ENCODE measurements around the gene LRRC8D.
"Not testable (repeated sequence)": the region's sequence is repeated elsewhere in the genome, so short reads cannot be mapped to it uniquely, and the experiment has no call there.

The LRRC8D gene

DNA sequence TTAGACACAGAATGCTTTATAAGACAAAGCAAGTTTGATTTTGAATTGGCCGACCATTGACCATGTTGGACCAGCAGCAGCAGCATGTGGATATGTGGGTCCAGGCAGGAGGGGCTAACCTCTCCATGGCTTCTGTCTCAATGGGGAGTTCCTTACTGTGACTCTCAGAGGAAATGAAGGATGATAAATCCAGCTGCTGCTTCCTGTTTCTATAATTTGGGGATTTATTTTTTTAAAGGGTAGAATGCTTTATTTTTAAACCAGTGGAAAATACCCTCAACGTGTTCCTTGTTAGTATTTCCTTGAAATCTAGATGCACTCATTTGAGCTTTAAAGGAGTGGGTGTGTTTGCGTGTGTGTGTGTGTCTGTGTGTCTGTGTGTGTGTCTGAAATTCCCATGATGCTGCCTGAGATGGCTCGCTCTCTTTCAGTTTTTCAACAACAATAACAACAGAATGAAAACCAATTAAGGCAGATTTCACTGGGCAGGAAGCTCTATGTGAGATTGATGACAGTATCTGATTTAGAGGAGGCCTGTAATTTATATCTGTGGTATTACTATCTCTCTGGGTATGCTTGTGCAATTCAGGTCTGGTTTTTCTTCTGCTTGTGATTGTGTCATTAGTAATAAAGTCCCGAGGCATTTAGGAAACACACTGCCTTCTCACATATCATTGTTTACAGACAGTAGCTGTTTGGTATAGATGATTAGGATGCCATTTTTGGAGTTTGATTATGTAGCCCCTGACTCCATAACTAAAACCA lies 88.0 kb downstream of the LRRC8D start:
- no peak for DNase-seq (ENCODE audit: low read depth in 2 of 2, low spot score in 1 of 2)

DNA sequence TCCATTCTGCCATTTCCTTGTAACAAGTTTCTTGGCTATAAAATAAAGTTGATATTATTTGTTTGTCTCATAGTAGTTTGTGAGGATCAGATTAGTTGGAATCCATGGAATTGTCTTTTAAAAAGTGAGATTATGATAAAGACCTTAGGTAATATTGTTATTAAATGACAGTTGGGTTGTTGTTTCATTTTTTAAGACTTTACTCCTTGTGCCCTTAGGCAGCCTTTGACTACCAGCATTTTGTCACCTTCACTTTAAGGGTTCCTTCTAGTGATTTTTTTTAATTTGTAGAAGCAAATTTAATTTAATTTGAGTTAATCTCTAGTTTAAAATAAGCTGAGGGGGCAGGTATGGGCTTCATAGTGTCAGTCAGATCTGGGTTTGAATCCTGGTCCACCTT lies 89.4 kb downstream of the LRRC8D start:
- no peak for DNase-seq (ENCODE audit: low read depth in 2 of 2, low spot score in 1 of 2)

DNA sequence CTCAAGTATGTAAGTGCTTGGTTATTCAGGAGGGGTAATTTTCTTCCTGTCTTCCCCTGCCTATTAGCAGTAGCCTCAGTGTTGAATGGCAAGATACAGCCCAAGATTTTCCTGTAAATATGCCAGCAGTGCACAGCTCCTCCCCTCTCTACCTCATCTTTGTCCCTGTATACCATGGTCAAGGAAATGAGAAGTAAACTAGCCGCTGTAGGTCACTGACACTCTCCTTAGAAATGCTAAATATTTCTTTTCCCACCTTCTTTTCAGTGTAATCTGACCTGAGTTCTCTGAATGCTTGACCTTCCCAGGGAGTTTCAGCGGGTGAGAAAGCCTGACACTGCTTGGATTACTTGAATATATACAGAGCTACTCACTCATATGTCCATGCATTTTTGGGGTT lies 89.9 kb downstream of the LRRC8D start:
- DNase-seq (ENCODE audit: low read depth in 2 of 2, low spot score in 1 of 2): no peak

DNA sequence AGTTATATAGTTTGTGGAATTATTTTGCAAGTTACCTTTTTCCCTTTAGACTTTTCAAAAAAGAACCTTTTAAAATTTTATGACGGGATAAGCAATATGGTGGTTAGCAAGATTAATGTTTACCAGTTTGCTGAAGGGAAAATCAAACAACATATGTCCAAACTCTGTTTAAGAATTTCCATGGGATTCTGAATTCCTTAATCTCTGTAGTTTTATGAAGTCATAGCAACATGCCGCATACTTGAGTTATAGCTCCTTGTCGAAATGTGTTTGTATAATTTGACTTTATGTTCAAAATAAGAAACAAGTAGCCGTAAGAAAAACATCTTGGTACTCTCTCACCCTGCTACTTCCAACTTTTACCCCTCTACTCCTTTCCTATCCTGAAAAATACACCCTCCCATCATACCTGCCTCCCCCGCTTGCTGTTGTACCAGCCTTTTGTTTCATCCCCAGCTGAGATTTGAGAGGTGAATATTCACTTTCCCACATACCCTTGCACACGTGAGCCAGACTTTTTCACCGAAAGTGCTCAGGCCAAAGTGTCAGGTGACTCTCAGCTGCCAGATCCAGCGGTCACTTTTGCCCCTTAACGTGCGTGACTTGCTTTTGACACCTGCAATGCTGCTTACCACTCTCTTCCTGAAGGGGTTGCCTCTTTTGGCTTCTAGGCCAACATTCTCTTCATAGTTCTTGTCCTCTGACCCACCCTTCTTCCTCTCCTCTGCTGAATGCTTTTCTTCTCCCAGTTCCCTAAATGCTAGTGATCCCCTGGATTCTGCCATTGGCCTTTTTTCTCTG lies 90.6 kb downstream of the LRRC8D start:
- DNase-seq (ENCODE audit: low read depth in 2 of 2, low spot score in 1 of 2): no peak

DNA sequence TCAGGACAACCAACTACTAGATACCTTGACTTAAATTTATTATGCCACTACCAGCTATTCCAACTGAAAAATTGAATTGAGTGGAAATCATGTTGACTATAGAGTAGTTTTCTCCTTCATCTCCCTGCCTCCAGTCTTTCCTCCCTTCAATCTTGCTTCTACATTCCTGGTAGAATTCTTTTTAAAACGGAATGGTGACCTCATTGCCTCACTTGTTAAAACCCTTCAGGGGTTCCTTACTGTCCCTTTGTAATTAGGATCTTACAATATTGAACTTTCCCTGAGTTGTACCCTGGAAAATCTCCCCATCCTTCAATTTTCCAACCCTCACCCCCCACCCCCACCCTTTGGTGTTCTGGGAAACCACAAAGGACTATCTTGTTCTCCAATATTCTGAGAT lies 91.2 kb downstream of the LRRC8D start:
- DNase-seq (ENCODE audit: low read depth in 2 of 2, low spot score in 1 of 2): no peak

DNA sequence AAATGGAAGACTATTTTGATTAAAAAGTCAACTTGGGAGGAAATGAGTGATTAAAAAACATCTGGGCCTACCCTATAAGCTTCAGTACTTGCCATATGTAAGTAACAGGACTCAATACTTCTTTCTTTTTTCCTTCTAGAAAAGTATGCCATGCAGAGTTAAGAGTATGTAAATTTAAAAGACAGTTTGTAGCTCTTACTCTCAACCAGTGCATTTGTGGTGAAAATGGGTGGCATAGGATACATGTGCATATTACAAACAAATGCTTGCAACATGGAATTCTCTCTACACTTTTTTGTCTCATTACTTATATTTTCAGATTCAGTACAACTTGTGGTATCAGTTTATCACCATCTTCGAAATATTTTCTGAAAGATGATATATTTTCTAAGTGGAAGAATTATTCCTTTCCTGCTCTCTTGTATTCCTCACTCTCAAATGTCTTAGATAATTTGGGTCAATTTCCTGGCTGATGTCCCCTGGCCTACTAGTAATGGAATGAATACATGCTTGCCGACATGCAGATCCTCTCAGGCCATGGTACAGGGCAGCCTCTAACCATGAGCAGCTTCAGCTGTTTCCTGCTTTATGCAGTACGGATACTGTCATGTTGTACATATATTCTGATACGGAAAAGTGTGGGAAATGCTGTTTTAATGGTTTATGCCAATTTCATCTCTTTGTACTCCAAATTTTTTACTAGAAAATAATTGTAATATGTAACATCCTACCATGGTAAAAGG lies 92.7 kb downstream of the LRRC8D start:
- no peak for DNase-seq (ENCODE audit: low read depth in 2 of 2, low spot score in 1 of 2)

DNA sequence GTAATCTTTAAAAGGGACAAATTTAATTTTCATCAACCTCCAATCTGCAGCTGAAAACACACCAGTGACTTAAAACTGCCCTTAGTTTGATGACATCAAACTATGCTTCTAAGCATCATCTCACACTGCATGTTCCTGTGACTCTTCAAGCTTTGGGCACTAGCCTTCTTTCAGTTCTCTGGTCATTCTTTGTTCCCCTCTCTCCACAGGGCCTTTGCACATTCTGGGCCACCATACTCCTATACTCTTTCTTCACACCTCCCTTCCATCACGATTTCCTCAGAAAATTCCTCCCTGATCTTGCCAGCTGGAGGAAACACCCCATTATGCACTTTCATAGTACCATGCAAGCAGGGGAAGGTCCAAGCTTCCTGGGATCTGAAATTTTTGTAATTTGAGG lies 96.5 kb downstream of the LRRC8D start:
- DNase-seq (ENCODE audit: low read depth in 2 of 2, low spot score in 1 of 2): no peak

DNA sequence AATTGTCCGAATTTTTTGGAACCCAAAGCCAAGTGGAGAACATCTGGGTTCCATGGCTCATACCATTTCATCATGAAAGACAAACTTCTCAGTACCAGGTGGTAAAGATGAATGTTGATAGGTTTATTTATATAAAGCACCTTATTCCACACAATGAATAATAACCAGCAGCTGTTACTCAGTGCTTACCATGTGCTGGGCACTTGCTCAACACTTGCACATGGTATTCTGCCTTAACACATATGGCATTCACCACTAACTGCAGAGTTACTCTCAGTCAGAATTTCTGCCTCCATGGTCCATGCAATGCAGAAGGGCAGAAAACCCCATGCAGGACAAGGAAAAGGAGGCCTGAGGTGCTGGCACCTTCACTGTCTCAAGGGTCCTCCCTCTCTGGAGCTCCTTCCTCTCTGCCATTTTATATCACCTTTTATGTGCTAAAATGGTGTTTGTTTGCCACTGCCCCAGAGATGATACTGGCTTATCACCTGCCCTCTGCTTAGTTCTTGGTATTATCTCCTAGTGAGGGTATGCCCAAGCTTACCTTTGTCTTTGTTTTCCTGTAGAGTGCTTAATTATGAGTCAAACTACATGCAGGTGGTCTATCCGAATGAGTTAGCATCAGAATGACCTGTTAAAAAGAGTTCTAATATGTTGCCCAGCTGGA lies 97.4 kb downstream of the LRRC8D start:
- DNase-seq (ENCODE audit: low read depth in 2 of 2, low spot score in 1 of 2): no peak

DNA sequence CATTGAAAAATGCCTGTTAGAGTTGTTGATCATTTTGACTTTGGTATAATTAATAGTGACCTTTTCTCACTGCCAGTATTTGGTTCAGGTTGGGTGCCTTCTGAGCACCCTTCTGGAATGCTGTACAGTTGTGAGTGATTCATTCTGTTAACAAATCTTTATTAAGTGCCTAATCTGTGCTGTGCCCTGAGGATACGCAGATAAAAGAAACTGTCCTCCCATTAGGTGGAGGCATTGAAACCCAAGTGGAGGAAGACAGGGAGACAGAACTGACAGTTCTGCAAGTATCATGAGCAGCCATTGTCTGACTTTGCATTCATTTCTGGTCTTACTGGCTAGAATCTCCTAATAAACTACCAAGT lies 97.9 kb downstream of the LRRC8D start:
- DNase-seq (ENCODE audit: low read depth in 2 of 2, low spot score in 1 of 2): no peak

DNA sequence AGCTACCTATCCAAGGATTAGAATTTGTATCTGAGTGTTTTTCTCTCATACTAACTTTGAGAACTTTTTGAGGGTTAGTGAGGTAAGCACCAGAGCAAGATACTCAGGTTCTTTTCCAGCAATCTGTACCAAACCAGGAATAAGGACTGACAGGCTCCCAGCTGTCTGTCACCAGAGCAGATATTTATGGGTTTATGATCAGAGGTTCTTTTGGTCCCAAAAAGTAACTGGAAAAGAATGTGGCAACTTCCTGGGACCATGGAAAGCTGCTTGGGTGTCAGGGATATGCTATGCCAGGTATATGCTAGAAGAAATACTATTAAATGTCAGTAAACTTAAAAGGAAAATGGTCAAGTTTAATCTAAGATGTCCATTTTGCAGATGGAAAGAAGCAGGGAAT lies 98.3 kb downstream of the LRRC8D start:
- no peak for DNase-seq (ENCODE audit: low read depth in 2 of 2, low spot score in 1 of 2)

DNA sequence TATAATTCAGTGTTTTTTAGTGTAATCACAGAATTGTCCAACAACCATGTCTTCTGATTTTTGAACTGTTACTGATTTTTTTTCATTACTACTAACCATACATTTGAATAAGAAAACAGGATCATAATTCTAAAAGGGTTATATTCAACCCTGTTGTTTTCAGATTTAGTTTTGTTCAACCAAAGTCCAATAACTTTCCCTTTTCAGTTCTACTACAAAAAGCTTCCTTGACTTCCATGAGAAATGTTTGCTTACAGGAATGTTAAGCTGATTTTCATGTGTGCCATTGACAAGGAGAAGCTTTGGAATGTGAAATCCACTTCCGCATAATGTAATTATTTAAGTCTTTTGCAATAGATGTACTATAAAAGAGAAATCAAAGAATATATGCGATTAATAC lies 102.1 kb downstream of the LRRC8D start:
- DNase-seq (ENCODE audit: low read depth in 2 of 2, low spot score in 1 of 2): no peak

DNA sequence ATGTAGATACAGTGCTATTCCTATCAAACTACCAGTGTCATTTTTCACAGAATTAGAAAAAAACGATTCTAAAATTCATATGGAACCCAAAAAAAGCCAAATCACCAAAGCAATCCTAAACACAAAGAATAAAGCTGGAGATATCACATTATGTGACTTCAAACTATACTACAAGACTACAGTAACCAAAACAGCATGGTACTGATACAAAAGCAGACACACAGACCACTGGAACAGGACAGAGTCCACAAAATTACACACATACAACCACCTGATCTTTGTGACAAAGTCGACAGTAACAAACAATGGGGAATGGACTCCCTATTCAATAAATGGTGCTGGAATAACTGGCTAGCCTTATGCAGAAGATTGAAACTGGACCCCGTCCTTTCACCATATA lies 102.7 kb downstream of the LRRC8D start:
- DNase-seq (ENCODE audit: low read depth in 2 of 2, low spot score in 1 of 2): no peak

DNA sequence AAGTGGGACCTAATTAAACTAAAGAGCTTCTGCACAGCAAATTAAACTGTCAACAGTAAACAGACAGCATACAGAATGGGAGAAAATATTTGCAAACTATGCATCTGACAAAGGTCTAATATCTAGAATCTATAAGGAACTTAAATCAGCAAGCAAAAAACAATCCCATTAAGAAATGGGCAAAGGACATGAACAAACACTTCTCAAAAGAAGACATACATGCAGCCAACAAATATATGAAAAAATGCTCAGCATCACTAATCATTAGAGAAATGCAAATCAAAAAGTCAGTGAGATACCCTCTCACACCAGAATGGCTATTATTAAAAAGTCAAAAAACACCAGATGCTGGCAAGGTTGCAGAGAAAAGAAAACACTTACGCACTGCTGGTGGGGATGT lies 103.2 kb downstream of the LRRC8D start:
- not testable (repeated sequence) for DNase-seq (ENCODE audit: low read depth in 2 of 2, low spot score in 1 of 2)

DNA sequence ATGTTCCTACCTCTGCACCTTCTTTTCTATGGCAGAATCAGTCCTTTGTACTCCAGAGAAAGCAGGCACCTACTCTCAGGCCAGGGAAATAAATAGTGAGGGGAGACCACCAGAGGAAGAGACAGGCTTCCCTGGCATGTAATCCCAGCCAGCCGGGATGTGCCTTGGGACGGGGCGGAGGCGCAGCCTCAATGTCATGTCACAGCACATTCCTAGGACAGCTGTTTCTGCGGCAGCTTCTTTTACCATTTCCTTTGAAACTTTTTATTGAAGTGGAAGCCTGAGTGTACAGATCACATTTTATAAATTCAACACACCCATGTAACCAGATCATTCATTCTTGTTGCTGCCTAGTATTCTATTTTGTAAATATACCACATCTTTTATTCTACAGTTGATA lies 106.2 kb downstream of the LRRC8D start:
- DNase-seq (ENCODE audit: low read depth in 2 of 2, low spot score in 1 of 2): no peak

DNA sequence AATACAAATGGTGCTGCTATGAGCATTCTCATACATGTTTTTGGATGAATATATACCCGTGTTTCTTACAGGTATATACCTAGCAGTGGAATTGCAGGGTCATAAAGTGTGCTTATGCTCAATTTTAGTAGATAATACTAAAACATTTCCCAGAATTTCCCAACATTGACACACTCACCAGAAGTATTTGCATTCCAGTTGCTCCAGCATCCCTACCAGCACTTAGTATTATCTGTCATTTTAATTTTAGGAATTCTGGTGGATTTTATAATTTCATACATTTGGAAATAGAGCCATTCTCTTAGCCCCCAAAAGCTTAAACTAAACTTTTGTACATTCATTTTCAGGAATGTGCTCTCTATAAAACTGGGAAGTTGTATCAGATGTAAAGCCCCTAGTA lies 106.6 kb downstream of the LRRC8D start:
- DNase-seq (ENCODE audit: low read depth in 2 of 2, low spot score in 1 of 2): no peak

DNA sequence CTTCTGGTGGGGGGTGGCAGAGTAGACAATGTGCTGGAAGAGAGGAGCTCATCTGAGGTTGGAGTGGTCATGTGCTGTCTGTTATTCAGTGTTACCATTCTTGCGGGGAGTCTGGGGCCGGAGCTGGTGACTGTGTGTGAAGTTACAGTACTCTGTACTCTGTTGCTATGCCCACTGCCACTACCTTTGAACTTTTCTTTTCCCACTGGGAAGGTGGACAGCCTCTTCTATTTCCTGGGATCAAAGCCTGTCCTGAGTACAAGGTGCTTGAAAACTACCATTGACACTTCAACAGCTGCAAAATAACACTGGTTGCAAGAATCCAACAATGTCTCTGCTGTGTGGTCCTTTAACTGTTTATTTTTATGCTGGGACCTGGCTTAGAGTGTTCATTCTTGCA lies 107.7 kb downstream of the LRRC8D start:
- no peak for DNase-seq (ENCODE audit: low read depth in 2 of 2, low spot score in 1 of 2)

DNA sequence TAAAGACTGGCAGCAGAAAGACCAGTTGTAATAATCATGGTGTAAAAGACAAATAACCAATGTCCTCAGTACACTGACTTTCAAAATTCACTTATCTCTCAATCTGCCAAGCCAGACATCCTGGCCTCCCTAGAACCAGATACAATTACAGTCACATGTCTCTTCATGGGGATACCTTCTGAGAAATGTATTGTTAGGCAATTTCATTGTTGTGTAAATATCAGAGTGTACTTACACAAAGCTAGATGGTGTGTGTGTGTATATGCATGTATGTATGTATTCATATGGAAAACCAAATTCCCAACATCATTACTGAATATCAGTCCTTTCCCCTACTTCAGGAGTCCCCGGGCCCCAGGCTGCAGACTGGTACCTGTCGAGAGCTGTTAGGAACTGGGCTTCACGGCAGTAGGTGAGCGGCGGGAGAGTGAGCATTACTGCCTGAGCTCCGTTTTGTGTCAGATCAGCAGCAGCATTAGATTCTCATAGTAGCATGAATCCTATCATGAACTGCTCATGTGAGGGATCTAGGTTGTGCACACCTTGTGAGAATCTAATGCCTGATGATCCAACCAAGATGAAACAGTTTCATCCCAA lies 108.7 kb downstream of the LRRC8D start:
- DNase-seq (ENCODE audit: low read depth in 2 of 2, low spot score in 1 of 2): no peak

DNA sequence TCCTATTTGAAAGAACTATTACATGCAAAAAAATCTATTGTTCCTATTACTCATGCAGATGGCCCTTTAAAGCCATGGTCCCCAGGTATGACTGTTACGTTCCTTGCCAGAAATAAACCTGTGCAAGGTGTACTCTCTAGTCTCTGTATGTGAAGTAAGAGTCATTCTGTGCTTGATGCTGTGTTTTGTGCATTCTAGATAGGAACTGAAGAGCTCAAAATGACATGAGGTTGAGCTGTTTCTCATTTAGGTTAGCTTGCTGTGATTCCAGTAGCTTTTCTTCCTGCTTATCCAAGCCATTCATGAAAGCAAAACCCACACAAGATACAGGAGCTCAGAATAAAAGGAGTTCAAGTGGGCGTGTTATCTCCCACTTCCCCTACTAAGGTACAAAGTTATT lies 109.7 kb downstream of the LRRC8D start:
- no peak for DNase-seq (ENCODE audit: low read depth in 2 of 2, low spot score in 1 of 2)

DNA sequence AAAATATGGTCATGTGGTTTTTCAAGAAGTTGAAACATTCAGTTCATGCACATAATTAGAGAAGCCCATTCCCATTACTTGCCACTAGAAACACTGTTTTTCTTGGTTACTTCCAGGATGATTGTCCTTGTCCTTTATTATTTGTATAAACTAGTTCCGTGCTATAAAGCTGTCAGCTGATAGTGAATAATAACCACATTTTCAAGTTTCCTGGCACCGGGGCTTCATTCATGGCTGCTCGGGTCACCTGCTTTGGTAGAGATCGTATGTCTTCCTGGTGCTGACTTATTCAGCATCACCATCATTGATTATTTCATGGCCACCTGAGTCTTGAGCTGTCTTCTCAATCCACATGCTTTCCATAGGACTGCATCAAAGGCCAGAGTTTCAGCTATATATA lies 111.1 kb downstream of the LRRC8D start:
- DNase-seq (ENCODE audit: low read depth in 2 of 2, low spot score in 1 of 2): no peak

DNA sequence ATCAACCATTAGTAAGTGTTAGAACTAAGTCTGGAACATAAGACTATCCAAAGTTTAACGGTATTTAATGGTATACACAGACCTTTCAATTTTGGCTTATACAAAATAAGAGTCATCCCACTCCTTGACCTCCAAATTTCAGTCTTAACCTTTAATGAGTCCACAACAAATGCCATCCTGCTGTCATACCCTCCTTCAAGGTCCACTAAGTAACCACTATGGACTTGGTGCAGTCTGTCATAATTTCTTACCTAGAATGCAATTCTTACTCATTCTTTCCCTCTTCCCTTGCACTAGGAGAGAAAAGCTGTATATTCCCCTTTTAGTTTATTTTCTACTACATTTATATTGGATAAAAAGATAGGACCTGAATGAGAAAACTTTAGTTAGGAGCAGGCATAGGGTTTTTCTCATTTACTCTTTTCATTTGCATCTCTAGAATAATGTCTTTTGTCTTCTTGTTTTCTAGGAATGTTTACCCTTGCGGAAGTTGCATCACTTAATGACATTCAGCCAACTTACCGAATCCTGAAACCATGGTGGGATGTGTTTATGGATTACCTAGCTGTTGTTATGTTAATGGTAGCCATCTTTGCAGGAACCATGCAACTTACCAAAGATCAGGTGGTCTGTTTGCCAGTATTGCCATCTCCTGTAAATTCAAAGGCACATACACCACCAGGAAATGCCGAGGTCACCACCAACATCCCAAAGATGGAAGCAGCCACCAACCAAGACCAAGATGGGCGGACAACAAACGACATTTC lies 111.9 kb downstream of the LRRC8D start:
- DNase-seq (ENCODE audit: low read depth in 2 of 2, low spot score in 1 of 2): no peak
